Measurements from ENCODE around the gene EXOC3L1.

The EXOC3L1 gene

GRCh38 chr16:67142342-67142741, 47.6 kb downstream of the EXOC3L1 start:
- DNase-seq: no peak

DNA sequence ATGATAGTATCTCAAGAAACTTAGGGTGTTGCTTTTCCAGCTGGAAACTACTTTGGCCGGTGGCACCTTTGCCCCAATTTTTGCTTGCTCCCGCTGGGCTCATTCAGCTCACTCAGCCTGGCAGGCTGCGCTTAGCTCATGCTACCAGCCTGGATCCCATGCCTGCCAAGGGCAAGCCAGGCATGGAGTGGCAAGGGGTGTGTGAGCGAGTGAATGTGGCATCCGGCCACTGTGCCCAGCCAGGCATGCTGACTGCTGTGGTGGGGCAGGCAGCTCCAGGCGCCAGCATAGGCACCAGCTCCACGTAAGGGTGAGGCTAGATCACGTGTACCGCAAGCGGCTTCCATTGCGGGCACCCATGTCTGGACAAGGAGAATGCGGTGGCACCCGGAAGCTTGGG, 48.5 kb downstream of the EXOC3L1 start:
- no peak for DNase-seq

GRCh38 chr16:67137605-67138004, 52.3 kb downstream of the EXOC3L1 start:
- DNase-seq: no peak
